SK-N-SH treated with all-trans-retinoic acid at 6 μM for 48 hours (cell line): ENCODE results near the gene PERCC1.

Experiments used
- ARNTL ChIP-seq: fragments of 450-650 bp; formaldehyde crosslinking; IDR thresholded peaks from 2 replicates; pipeline ENCODE4 v1.5.0; 2020; ENCODE audit warnings: low read depth, mild to moderate bottlenecking, moderate library complexity, borderline replicate concordance
- BACH2 ChIP-seq: fragments of 250-450 bp; sonication (Bioruptor Pico); IDR thresholded peaks from 2 replicates; pipeline ENCODE4 v1.9.0; 2021; ENCODE audit warnings: mild to moderate bottlenecking, borderline replicate concordance
- OSR1 ChIP-seq: fragments of 250-450 bp; sonication (Bioruptor Pico); IDR thresholded peaks from 2 replicates; pipeline ENCODE4 v1.8.0; 2022; ENCODE audit warnings: moderate library complexity, mild to moderate bottlenecking, inconsistent platforms
- ZFP3 ChIP-seq: fragments of 250-450 bp; sonication (Bioruptor Pico); IDR thresholded peaks from 2 replicates; pipeline ENCODE4 v1.5.0; 2020; ENCODE audit warnings: mild to moderate bottlenecking, moderate library complexity
- TF ChIP-seq, protein P1 (sequence below): fragments of 250-450 bp; sonication (Bioruptor Pico); IDR thresholded peaks from 2 replicates; pipeline ENCODE4 v1.8.0; 2021; ENCODE audit warnings: low read depth, mild to moderate bottlenecking, moderate library complexity, borderline replicate concordance
- TF ChIP-seq, protein P2 (sequence below): fragments of 250-450 bp; sonication (Bioruptor Pico); IDR thresholded peaks from 2 replicates; pipeline ENCODE4 v1.5.1; 2020; ENCODE audit warnings: low read depth, mild to moderate bottlenecking, moderate library complexity

DNA sequence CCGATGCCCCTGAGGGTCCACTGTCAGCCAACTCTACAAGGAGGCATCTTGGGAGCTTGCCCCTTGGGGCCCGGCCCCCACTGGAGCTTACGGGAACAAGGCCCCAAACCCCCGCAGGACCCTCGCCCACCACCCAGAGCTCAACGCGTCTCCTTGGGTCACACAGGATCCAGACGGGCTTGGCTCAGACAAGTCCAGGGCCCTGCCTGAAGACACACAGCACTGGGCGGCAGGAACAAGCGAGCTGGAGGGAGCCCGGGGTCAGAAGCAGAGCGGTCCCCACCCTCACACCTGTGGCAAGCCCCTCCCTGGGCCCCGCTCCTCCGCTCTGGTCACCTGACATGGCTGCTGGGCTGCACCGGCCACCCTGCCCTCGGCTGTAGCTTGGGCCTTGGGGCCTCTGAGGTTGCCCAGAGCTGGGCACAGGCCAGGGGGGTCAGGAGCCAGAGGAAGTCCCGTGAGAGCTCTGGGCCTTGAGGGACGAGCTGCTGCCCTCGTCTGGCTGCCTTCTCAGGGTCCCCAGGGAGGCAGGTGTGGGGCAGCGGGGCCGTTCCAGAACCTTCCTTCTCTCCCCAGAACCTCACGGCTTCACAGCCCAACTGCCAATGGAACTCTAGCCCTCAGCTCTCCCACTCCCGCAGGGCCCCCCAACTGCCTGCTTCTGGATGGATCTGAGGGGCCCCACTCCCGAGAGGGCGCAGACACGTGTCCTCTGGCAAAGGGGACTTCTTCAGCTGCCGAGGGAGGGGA, 13.3 kb downstream of the PERCC1 start, which contains the start of gene CCDC154:
- TF ChIP-seq, protein P1, sequence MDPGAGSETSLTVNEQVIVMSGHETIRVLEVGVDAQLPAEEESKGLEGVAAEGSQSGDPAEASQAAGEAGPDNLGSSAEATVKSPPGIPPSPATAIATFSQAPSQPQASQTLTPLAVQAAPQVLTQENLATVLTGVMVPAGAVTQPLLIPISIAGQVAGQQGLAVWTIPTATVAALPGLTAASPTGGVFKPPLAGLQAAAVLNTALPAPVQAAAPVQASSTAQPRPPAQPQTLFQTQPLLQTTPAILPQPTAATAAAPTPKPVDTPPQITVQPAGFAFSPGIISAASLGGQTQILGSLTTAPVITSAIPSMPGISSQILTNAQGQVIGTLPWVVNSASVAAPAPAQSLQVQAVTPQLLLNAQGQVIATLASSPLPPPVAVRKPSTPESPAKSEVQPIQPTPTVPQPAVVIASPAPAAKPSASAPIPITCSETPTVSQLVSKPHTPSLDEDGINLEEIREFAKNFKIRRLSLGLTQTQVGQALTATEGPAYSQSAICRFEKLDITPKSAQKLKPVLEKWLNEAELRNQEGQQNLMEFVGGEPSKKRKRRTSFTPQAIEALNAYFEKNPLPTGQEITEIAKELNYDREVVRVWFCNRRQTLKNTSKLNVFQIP (CRISPR knock-in tag) = no peak
- TF ChIP-seq OSR1 (CRISPR knock-in tag) (no peak), ZFP3 (CRISPR knock-in tag) (no peak), ARNTL (CRISPR knock-in tag) (no peak), BACH2 (CRISPR knock-in tag) (no peak)
- TF ChIP-seq, protein P2, sequence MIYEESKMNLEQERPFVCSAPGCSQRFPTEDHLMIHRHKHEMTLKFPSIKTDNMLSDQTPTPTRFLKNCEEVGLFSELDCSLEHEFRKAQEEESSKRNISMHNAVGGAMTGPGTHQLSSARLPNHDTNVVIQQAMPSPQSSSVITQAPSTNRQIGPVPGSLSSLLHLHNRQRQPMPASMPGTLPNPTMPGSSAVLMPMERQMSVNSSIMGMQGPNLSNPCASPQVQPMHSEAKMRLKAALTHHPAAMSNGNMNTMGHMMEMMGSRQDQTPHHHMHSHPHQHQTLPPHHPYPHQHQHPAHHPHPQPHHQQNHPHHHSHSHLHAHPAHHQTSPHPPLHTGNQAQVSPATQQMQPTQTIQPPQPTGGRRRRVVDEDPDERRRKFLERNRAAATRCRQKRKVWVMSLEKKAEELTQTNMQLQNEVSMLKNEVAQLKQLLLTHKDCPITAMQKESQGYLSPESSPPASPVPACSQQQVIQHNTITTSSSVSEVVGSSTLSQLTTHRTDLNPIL (CRISPR knock-in tag) = no peak
